GM21825 (cell line): Measurements from ENCODE around the gene KNSTRN.
A peak's percentile ranks its signal among the peaks of the same experiment; 100 is the strongest.

ENCODE experiments used
- ATAC-seq: cut with Tn5 transposase; IDR thresholded peaks from one replicate; pipeline ENCODE4 v1.9.1; 2021; ENCODE audit warnings: mild to moderate bottlenecking, moderate library complexity; ENCODE audit not compliant: unreplicated experiment

The KNSTRN gene

DNA sequence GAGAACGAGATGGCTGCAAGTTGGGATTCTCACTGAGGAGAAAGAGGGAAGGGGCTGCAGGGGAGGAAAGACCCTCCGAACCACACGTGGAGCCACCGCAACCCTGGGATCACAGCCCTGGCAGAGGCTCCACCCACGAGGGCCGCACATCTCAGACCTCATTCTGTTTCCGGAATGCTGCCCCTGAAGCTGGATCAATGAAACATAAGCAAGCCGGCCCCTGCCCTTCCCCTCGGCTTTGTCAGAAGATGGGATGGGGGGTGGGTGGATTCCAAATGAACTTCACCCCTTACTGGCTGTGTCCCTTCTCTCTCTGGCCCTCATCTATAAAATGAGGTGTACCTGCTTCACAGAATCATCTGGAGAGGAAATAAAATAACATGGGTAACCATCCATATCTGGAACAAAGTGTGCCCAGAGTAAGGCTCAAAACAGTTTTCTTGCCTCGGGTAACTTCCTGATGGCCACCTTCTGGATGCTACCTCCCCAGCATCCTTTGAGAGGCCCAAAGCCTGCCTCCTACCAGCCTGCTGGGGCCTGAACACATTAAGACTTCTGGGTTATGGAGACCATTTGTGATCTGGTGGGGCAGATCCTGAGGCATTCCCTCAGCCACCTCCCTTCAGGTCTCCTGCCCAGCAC, 37.2 kb upstream of the KNSTRN start:
- no peak for ATAC-seq

DNA sequence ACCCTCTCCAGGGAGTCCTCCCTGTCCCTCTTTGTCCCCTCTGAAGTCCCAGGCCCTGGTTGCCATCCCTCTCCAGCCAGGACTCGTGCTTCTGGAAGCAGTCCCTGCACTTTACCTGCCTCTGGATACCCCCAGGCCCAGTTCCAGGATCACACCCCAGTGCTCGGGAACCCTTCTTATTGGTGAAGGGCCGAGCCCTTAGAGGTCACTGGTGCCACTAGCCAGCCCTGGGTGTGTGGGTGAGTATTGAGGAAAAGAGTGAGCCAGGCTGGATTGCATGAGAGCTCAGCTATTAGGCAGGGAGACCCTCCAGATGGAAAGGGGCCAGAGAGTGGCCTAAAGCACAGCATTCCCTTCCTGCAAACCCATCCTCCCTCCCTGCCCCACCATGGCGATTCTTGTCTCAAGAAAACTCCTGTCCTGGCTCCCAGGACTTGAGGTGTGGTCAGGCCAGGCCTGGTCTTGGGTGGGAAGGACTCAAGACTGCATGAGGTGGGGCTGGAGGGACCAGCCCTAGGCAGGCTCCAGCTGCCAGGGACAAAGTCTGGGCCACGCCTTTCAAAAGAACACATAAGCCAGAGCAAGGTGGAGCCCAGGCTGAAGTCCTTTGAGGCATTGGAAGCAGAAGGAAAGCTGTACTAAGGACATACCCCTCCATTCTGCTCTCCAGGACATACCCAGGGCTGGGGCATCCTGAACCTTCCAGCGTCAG, 36.5 kb upstream of the KNSTRN start:
- no peak for ATAC-seq

DNA sequence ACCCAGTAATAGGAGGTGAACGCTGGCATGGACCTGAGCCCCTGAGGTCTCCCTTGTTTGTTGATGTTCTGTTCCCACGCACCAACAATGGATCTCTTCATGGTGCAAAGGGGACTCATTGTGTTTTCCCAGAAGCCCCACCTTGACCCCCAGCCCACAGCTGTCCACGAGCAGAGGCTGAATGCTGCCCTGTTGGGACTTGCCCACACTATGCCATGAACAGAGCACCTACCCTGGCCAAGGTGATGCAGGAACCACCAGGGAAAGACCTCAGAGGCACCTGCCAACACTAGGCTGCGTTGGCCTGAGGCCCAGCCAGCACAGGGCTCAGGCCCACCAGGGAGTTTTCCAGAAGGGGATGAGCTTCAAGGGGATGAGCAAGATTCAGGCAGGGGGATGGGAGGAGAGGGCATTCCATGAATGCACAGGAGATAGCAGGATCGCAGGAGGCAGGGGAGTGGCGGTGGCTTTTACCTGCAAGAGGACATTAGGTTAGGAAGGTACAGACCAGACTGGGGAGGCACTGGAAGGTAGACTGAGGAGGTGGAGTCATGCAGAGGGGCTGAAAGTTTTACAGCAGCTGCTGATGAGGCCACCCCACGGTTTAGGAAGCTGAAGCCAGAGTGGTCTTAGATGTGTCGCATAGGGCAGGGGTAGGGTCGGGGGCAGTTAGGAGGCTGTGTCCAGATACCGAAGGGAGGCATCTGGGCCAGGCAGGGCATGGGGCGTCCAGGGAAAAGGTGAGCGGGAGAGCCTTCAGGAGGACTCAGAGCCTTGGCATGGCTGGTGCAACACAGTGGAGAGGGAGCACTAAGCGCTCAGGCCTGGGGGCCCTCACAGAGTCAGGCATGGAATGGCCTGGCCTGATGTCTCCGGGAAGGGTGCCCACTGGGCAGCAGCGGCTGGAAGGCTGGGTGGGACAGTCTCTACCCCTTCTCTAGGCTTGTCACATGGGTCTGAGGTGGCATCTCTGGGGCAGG, 35.7 kb upstream of the KNSTRN start:
- ATAC-seq: no peak

DNA sequence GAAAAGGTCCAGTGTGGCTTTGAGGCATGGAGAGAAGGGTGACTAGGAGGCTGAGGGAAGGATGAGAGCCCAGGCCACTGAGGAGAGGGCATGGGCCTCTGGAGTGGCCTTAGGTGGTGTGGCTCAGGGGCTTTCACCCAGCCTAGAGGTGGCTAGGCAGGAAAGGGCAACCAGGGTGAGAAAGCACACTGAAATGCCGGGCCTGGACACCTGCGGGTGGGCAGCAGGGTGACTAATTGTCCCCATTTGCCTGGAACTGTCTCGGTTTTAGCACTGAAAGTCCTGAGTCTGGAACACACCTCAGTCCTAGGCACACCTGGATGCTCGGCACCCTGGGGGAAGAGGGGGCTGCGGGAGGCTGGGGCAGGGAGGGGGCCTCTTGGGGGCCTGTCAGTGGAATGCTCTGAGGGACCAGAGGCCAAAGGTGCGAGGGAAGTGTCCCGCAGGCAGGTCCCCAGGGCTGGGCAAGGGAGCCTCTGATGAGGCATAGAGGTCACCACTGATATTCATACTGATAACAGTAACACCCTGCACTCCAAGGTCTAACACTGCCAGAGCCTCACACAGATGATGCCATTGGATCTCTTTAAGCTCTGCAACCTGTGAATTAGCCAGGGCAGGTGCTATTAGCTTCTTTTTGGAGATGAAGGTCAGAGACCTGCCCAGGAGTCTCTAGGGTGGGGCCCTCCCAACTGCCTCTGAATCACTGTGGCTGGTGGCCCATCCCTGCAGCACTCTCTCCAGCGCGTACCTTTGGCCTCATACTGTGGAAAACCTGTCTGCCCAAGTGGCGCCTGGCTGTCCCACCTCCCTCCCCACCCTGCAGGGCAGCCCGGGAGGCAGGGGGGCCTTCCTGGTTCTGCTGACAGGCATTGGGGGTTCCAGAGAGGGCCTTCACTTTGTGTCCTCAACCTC, 34.7 kb upstream of the KNSTRN start:
- ATAC-seq: no peak

DNA sequence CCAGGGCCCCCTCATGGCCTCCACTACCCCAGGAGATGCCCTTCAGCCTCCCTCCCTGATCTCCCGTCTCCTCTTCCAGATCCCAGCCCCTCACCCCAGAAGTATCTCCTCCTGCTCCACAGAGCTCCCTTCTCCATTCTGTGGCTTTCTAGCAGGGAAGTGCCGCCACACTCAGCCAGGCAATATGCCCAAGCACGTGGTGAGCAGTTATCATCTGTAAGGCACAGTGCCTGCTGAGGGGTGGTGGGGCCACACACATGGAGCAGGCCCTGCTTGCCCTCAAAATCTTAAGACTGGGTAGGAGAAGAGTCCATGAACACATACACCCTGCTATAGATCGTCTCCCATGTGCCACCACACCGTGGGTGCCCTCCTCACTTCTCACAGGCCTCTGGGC, 34.0 kb upstream of the KNSTRN start:
- ATAC-seq: no peak

DNA sequence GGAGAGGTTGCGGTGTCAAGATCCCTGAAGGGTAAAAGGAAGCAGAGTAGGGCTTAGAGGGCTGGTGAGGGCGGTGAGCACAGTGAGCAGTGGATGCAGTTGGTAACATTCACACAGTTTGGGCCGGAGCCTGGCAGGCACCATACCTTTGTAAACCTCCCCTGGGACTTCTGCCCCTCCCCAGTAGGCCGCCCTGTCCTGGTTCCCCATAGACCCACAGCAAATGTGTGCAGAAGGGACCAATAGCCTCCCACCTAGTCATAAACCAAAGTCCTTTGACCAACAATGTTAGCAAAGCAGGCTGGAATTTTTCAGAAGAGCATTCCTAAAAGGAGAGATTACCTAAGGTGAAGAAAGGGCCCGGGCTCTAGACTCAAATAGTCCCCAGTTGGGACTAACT, 33.4 kb upstream of the KNSTRN start:
- no peak for ATAC-seq

DNA sequence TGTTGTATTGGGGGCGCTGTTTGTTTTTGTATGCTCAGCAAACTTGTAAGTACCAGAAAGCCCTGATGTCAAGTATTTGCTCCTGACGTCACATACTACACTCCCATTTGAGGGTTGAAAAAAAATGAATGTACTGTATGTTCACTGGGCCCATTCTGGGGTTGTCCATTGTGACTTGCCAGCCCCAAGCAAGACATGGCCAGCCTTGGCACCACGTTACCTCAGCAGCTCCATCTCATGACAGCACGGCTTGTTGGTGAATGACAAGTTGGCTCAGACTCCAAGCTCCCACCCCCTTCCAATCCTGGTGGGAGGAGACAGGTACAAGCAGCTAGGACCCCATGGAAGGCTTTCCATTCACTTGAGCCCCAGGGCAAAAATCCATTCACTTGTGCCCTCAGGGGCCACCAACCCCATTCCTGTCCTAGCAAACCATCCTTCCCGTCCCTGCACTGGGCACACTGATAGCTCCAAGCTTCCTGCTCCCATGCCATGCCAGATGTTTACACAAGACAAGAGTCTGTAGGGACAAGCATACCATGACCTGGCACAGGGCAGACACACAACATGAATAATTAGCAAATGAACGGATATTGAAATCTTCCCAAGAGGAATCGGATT, 30.1 kb upstream of the KNSTRN start:
- ATAC-seq: no peak

DNA sequence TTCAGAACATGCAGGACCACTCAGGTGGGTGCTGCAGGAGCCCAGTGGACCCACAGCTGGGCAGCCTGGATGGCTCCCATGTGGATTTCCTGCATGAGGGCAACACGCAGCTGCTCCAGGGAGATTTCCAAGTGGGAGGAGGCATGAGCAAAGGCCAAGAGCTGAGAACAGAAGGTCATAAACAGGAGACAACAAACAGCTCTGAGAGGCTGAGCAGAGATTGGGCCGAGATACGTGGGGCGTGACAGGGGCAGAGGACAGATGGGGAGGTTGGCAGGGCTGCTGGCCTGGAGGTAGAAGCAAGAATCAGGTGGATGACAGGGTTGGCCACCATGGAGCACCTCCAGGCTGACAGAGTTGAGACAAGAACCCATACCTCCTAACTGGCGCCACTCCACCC, 28.8 kb upstream of the KNSTRN start:
- no peak for ATAC-seq

DNA sequence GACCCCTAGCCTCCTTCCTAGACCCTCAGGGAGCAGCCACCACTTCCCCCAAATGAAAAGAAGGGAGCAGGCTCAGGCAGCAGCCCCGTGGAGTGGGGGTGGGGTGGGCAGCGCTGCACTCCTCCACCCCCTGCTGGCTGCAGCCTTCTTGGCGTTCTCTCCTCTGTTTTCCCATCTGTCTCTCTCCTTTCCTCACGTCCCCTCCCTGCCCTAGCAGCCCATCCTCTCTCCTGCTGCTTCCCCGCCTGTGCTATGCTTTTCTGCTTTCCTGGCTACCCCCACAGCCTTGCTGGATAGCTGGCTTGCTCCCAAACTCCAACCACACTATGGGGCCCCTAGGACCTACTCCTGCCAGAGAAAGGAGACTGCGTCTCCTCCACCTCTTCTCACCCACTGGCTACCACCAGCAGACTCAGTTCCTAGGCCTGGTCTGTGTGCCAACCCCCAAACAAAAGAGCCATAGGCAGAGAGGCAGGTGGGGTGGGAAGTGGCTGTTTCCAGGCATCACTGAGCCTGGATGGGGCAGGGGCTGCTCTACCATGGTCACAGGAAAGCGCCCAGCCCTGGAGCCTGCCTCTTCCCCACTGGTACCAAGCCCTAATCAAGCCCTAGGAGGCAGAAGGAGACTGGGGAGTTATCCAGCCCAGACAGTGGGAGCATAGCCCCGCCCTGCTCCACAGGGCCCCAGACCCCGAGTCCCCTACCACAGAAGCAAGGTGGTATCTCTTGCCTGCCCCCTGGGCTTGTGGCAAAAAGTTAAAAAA, 27.9 kb upstream of the KNSTRN start:
- no peak for ATAC-seq

DNA sequence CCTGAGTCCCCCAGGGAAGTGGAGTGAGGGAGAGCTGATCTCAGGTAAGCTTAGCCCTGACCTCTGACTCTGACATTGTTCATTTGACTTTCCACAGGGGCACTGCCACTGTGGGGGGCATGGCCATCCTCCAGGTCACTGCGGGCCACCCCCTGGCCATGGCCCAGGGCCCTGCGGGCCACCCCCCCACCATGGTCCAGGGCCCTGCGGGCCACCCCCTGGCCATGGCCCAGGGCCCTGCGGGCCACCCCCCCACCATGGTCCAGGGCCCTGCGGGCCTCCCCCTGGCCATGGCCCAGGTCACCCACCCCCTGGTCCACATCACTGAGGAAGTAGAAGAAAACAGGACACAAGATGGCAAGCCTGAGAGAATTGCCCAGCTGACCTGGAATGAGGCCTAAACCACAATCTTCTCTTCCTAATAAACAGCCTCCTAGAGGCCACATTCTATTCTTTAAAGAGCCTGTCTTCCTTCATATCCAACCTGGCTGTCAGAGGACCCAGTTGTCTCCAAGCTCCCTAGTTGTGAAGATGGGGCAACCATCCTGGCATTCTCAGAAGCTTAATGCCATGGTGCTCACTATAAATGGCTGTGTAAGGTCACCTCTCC, 26.4 kb upstream of the KNSTRN start:
- no peak for ATAC-seq

DNA sequence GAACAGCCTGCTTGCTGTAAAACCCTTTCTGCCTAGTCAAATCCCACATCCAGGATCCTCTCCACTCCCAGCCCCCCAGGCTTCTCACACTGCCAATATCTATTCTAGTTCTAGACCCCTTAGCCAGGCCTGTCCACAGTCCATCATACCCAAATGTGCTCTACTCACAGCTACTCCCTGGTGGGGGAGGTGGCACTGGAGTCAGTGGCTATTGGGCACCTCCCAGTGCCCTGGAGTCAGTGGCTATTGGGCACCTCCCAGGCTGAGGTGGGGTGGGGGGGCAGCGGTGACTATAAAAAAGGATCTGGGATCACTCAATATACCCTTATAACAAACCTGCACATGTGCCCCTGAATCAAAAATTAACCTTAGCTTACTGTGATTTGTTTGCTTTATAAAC, 25.3 kb upstream of the KNSTRN start:
- no peak for ATAC-seq

DNA sequence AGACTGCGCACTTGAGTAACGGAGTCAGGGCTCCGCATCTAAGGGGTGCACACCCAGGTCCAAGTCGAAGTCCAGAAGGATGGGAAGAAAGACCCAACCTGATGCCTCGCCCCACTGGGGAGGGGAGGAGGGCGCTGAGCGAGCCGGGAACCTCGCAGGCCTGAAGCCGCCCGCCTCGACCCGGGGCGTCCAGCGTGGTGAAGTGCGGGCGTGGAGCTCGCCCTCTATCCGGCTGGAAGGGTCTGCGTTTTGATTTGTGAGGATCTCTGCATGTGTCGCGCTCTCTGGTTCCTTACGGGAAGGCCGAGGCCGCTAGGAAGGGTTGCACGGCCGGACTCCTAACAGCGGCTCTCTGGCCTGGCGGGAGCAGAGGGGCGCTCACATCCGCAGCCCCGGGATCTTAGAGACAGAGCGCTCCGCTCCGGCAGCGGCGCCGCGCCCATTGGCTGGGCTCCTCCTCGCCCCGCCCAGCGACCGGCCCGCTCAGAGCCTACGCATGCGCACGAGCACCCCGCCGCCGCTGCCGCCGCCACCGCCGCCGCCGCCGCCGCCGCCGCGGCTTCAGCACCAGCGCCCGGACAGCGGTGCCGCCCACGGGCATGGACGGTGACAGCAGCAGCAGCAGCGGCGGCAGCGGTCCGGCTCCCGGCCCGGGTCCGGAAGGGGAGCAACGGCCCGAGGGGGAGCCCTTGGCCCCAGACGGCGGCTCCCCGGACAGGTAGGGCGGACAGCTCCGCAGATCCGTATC, 24.6 kb upstream of the KNSTRN start, which contains the start of gene DISP2:
TSS of gene DISP2 (plus strand) at position 497 of the 748 bp plus-strand sequence. CDS start at position 600, 103 bp downstream.
- peak; percentile 74 for ATAC-seq

DNA sequence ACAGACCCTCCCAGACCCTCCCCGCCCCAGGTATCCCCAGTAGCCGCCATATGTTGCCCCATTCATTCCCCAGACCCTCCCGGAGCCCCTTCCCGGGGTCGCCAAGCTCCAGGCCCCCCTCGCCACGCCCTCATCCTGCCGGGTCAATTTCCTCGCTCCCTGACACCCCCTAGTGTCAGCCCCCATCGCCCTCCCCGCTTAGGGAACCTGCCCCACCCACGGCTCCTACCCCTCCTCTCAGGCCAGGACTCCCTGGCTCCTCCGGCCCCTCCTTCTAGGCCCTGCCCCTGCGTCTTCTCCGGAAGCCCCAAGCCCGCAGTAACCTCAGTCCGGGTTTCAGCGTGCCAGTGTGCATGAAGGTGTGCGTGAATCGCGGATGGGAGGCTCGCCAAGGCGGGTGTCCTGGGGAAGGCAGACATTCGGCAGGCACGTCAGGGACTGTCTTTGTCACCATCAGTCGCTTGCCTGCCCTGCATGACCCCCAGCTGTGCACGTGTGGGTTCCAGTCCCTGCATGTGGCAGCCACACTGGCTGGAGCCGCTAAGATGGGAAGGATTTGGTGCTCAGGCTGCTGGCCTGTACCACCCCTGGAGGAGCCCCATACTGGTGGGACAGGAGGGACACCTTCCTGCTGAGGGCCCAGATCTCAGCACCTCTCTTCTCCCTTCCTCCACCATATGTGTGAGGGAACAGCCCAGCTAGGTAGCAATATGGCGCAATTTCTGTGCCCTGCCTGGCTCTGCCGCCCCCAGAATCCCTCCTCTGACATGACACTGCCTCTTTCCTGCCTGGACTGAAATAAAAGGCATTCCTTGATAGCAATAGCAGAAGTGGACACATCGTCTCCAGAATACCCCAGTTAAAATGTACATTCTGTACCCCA, 23.8 kb upstream of the KNSTRN start:
- peak; percentile 30 for ATAC-seq

DNA sequence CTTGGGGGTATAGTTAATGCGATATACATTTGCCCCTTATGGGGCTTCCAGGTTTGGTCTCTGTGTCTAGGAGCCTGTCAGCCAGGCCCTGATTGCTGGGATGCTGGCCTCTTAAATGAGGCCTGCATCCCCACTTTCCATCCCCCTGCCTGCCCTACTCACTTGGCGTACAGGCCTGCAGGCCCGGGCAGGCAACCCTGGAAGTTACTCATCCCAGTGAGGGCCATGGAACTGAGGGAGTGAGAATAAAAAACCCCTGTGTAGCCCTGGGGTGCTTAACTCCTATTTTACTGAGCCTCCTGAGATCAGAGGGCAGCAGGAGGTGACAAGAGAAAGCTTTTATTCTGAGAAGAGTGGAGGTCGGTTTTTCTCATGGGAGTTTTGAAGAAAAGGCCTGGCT, 22.5 kb upstream of the KNSTRN start:
- no peak for ATAC-seq

DNA sequence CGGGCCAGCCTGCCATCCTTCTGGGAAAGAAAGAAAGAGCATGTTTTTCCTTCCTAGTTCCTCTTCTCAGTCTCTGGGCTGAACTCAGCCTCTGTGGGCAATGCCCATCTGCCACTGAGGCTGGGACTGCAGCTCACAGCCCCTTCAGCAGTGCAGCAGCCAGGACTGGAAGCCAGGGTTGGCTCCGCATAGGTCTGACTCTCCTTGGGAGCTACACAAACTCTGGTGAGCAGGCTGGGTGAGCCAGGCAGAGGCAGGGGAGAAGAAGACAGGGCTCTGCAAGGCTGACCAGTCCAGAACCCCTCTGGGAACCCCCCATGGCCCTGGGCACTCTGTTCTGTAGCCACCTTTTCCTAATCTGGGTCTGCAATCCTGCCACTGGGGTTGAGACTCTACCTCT, 20.9 kb upstream of the KNSTRN start:
- ATAC-seq: no peak

DNA sequence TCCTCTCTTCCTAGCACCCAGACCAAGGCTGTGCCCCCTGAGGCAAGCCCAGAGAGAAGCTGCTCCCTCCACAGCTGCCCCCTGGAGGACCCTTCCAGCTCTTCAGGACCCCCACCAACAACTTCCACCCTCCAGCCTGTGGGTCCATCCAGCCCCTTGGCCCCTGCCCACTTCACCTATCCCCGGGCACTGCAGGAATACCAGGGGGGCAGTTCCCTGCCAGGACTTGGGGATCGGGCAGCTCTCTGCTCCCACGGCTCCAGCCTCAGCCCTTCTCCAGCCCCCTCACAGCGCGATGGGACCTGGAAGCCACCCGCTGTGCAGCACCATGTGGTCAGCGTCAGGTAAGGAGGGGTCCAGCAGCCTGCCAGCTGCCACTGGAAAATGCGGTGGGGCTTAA, 18.9 kb upstream of the KNSTRN start:
- ATAC-seq: no peak

DNA sequence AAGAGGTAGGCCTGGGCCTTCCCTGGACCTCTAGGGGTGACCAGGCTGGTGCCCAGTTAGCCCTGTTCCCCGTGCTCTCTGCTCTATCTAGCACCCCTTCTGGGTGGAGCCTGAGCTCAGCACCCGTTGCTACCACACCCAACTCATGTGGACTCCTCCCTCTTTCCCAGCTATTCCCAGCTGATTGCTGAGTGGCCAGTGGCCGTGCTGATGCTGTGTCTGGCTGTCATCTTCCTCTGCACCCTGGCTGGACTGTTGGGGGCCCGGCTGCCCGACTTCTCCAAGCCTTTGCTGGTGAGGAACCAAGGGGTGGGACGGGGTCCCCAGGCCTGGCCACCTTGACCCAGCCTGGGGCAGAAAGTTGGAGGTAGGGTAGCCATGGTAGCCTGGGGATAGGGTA, 18.3 kb upstream of the KNSTRN start:
- ATAC-seq: no peak
